A673 (cell line): Measurements from ENCODE around the gene PCP2. TPM values are rescaled to one million over a fixed set of nuclear protein-coding genes. Genes with fewer than 3 reads are reported as not detected.

ENCODE experiments used
- BruUV-seq: library from RNA; stranded (reverse); fragments of 400-500 nt; replicated peaks from 2 replicates; lab custom pipeline; 2021; lab: Mats Ljungman, UMichigan
- CTCF ChIA-PET: fragments of 300-600 bp; sonication (Branson Sonifier 250); formaldehyde crosslinking; loops from one replicate; lab custom pipeline; 2022; ENCODE audit warnings: antibody characterized with exemption; lab: Charles Lee
- POLR2A ChIA-PET: fragments of 300-600 bp; sonication (Branson Sonifier 250); formaldehyde crosslinking; loops from one replicate; lab custom pipeline; 2022; ENCODE audit warnings: antibody characterized with exemption; ENCODE audit not compliant: low non-redundant PET; lab: Charles Lee
- DNase-seq: peaks from one replicate; pipeline ENCODE4 v3.0.0-alpha.2; 2015; ENCODE audit warnings: low spot score
- H3K27ac ChIP-seq: fragments of 200-600 bp; sonication (generic); 2 replicates; pipeline ENCODE4 v1.5.1; 2016; ENCODE audit warnings: mixed run types, low read depth, mild to moderate bottlenecking, mixed read lengths, antibody characterized with exemption, low read length; ENCODE audit not compliant: poor library complexity, severe bottlenecking
- H3K27me3 ChIP-seq: fragments of 200-600 bp; sonication (generic); replicated peaks from 2 replicates; pipeline ENCODE4 v1.6.1; 2017; ENCODE audit warnings: mixed run types, low read depth, mild to moderate bottlenecking, mixed read lengths, antibody characterized with exemption, low read length; ENCODE audit not compliant: insufficient read depth, poor library complexity
- H3K36me3 ChIP-seq: fragments of 200-600 bp; sonication (generic); 2 replicates; pipeline ENCODE4 v1.6.1; 2016; ENCODE audit warnings: mixed run types, mild to moderate bottlenecking, mixed read lengths, antibody characterized with exemption, low read length; ENCODE audit not compliant: insufficient read depth, poor library complexity, severe bottlenecking
- H3K4me1 ChIP-seq: fragments of 200-600 bp; sonication (generic); 2 replicates; pipeline ENCODE4 v1.6.1; 2017; ENCODE audit warnings: mixed run types, mild to moderate bottlenecking, mixed read lengths, antibody characterized with exemption, low read length; ENCODE audit not compliant: insufficient read depth, poor library complexity, severe bottlenecking
- H3K4me3 ChIP-seq: fragments of 200-600 bp; sonication (generic); 2 replicates; pipeline ENCODE4 v1.5.1; 2016; ENCODE audit warnings: low read depth, mixed run types, mild to moderate bottlenecking, mixed read lengths, low read length; ENCODE audit not compliant: poor library complexity, severe bottlenecking
- H3K9me3 ChIP-seq: fragments of 200-600 bp; sonication (generic); 2 replicates; pipeline ENCODE4 v1.6.1; 2016; ENCODE audit warnings: mixed run types, low read depth, mild to moderate bottlenecking, mixed read lengths, antibody characterized with exemption, low read length; ENCODE audit not compliant: poor library complexity, severe bottlenecking
- EZH2 ChIP-seq: fragments of 200-600 bp; sonication (generic); IDR thresholded peaks from 2 replicates; pipeline ENCODE4 v1.6.1; 2017; ENCODE audit warnings: borderline replicate concordance, low read depth, mild to moderate bottlenecking, mixed read lengths, antibody characterized with exemption, low read length; ENCODE audit not compliant: poor library complexity, severe bottlenecking
- intact Hi-C: fragments of 100-400 bp; cut with micrococcal nuclease; formaldehyde crosslinking; loops from one replicate; pipeline ENCODE4 v1.10.0; 2022; ENCODE audit not compliant: unreplicated experiment
- total RNA-seq: library from RNA; stranded (reverse); gene quantifications from 2 replicates; pipeline ENCODE4 v1.2.3, GENCODE V29; 2021
- TF ChIP-seq, protein P1 (sequence below): fragments of 300-800, 200-600 bp; sonication (generic); conservative IDR thresholded peaks from 2 replicates; pipeline ENCODE4 v1.5.1; 2017; ENCODE audit warnings: low read depth, mild to moderate bottlenecking, antibody characterized with exemption, low read length, moderate library complexity, mixed read lengths

The PCP2 gene
- total RNA-seq, 1 experiment from 2014 or later: not detected

DNA sequence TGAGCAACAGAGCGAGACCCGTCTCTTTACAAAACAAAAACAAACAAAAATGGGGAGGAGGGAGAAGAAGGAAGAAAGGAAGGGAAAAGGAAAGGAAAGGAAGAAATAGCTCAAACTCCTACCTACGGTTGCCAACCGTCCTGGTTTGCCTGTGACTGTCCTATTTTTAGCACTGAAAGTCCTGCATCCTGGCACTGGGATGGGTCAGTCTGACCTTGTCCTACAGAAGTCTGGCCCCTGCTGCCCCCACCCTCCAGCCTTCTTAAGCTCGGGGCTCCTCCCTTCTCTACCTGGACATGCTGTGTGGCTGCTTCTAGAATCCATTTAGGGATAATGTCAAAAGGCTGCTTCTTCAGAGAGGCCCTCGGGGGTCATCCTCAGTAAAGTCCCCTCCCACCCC is 2.2 kb upstream of the PCP2 start:
- Histone ChIP-seq H3K4me3 (peak overlapping the region; percentile 79), H3K36me3 (no peaks in the 10 kb centered on the region), H3K4me1 (peaks cover 10% of the 10 kb centered on the region), H3K9me3 (no peaks in the 10 kb centered on the region), H3K27ac (no peak overlapping the region), H3K27me3 (no peaks in the 10 kb centered on the region)
- ChIA-PET POLR2A (no interaction called here), CTCF (no interaction called here)
- intact Hi-C loops: no loop called here
- no TSS peak for BruUV-seq
- TF ChIP-seq EZH2: no peak
- TF ChIP-seq, protein P1, sequence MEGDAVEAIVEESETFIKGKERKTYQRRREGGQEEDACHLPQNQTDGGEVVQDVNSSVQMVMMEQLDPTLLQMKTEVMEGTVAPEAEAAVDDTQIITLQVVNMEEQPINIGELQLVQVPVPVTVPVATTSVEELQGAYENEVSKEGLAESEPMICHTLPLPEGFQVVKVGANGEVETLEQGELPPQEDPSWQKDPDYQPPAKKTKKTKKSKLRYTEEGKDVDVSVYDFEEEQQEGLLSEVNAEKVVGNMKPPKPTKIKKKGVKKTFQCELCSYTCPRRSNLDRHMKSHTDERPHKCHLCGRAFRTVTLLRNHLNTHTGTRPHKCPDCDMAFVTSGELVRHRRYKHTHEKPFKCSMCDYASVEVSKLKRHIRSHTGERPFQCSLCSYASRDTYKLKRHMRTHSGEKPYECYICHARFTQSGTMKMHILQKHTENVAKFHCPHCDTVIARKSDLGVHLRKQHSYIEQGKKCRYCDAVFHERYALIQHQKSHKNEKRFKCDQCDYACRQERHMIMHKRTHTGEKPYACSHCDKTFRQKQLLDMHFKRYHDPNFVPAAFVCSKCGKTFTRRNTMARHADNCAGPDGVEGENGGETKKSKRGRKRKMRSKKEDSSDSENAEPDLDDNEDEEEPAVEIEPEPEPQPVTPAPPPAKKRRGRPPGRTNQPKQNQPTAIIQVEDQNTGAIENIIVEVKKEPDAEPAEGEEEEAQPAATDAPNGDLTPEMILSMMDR: no peak
- no peak for DNase-seq

DNA sequence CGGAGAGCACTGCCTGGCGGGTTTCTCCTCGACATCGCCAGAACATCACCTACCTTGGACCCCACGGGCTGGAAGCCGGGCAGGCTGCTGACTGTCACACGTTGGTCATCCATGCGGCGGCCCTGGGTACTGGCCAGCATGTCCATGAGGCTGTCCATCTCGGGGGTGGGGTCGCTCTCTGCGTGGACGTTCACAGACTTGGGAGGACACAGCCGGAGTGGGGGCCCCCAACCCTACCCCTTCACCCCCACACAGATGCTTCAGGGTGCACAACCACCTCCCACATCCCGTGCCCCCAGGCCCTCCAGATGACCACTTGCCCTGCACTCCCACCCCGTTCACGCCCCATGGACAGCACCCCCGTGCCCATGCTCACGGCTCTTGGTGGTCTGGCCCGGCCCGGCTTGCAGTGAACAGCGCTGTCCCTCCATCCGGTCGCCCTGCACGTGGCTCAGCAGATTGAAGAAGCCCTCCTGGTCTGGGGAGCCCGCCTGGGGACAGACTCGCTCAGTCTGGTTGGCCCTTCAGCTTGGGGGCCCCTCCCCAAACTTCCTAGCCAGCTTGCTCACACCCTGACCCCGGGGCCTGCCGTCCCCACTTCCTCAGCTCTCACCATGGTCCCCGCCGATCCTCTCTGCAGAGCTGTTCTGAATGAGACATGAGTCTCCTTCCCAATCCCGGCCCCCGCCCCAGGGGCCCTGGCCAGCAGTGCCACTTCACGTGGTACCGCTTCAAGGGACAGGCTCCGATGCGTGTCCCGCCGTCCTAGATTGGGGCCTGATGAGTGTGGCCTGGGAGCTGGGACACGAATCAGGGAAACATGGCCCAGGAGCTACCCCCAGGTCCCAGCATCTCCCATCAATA is 947 bp downstream of the PCP2 start:
- Histone ChIP-seq H3K9me3 (no peaks in the 10 kb centered on the region), H3K4me1 (peaks cover 20% of the 10 kb centered on the region), H3K27ac (no peak overlapping the region), H3K27me3 (no peaks in the 10 kb centered on the region), H3K4me3 (no peak overlapping the region), H3K36me3 (no peaks in the 10 kb centered on the region)
- DNase-seq: no peak
- TF ChIP-seq, protein P1: no peak
- TF ChIP-seq EZH2: no peak
- ChIA-PET POLR2A (no interaction called here), CTCF (no interaction called here)
- no TSS peak for BruUV-seq
- intact Hi-C loops: no loop called here

DNA sequence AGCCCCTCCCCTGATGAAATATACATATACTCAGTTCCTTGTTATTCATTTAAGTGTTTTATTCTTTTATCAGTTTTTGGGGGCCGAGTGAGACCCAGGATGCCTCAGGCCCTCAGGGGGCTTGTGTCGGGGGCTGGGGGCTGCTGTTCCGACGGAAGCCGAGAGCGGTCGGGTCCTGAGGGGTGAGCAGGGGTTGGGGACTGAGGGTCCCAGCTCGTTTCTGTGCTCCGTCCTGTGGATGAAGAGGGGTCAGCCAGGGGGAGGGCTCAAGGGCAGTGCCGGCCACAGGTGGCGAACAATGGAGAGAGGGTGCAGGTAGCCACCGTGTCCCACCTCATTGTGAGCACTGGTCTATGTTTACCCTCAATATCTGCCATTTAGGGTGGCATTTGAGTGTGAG is 1.9 kb downstream of the PCP2 start:
- Histone ChIP-seq H3K4me3 (no peak overlapping the region), H3K4me1 (peaks cover 18% of the 10 kb centered on the region), H3K36me3 (peaks cover 3% of the 10 kb centered on the region), H3K9me3 (no peaks in the 10 kb centered on the region), H3K27me3 (no peaks in the 10 kb centered on the region), H3K27ac (no peak overlapping the region)
- no TSS peak for BruUV-seq
- intact Hi-C loops: no loop called here
- TF ChIP-seq EZH2: no peak
- TF ChIP-seq, protein P1: no peak
- ChIA-PET CTCF (no interaction called here), POLR2A (no interaction called here)
- no peak for DNase-seq
